ENCODE results near the gene ATXN7L3.

DNA sequence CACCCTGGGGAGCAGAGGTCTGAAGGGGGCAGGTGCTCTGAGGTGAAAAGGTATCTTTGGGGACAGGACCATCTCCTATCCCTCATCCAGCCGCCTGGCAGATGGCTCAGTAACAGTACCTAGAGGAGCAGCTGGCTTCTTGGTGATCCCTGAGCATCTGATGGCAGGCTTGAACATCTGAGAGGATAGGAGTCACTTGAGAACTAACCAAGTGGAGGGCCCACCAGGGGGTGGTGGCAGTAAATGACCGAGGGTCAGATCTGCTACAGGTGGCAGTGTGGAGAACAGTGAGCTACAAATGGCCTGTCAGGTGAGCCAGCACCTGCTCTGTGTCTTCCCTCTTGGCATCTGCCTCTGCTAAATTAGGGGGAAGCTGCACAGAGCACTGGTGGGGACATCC is 44.2 kb downstream of the ATXN7L3 start:
- TF ChIP-seq, protein P1, sequence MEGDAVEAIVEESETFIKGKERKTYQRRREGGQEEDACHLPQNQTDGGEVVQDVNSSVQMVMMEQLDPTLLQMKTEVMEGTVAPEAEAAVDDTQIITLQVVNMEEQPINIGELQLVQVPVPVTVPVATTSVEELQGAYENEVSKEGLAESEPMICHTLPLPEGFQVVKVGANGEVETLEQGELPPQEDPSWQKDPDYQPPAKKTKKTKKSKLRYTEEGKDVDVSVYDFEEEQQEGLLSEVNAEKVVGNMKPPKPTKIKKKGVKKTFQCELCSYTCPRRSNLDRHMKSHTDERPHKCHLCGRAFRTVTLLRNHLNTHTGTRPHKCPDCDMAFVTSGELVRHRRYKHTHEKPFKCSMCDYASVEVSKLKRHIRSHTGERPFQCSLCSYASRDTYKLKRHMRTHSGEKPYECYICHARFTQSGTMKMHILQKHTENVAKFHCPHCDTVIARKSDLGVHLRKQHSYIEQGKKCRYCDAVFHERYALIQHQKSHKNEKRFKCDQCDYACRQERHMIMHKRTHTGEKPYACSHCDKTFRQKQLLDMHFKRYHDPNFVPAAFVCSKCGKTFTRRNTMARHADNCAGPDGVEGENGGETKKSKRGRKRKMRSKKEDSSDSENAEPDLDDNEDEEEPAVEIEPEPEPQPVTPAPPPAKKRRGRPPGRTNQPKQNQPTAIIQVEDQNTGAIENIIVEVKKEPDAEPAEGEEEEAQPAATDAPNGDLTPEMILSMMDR (IDR thresholded peaks at IDR 0.05; ENCODE audit: low read length), result no peak
- TF ChIP-seq EZH2 (IDR thresholded peaks at IDR 0.05; ENCODE audit: borderline replicate concordance, low read length), result no peak
